HK-2 (cell line): Measurements from ENCODE around the gene BRPF1.
A peak's percentile ranks its signal among the peaks of the same experiment; 100 is the strongest.
"Not testable (repeated sequence)": the region's sequence is repeated elsewhere in the genome, so short reads cannot be mapped to it uniquely, and the experiment has no call there.

ENCODE experiments used
- DNase-seq: peaks from one replicate; pipeline ENCODE4 v3.0.0-alpha.2; 2018; ENCODE audit not compliant: unreplicated experiment

Gene BRPF1

DNA sequence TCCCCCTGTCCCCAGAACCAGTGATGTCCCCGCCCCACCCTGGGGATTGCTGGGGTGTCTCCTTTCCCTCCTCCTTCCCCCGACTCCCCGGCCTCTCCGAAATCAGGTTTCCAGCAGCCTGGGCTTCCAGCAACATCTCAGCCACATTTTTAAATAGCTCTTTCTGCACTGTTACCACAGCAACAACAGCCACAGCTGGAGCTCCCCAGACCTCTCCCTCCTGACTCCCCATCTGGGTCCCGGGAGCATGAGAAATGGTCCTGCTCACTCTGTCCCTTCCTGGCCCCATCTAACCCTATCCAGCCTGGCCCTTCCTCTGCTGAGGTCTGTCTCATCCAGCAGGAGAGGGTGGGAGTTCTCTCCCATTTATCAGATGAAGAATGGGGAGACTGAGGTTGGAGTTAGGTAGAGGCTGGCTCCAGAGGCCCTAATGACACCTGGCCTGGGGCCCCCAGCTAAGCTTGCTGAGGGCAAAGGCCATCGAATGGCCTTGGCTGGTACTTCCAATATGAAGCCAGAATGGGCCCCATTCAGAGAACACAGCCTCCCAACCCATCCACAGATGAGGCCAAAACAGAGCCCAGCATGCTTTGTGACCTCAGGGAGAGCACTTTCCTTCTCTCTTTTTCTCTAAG, 36.7 kb downstream of the BRPF1 start:
- no peak for DNase-seq

- DNase-seq, result no peak
Measured at GRCh38 chr3:9769012-9769411, 37.5 kb downstream of the BRPF1 start.

- DNase-seq, result peak; percentile 71
Measured at GRCh38 chr3:9769426-9770275, 38.1 kb downstream of the BRPF1 start, which contains the start of gene CAMK1. Gene CAMK1 (minus strand): TSS chr3:9769947. CDS start chr3:9767749, 2,198 bp downstream.

DNA sequence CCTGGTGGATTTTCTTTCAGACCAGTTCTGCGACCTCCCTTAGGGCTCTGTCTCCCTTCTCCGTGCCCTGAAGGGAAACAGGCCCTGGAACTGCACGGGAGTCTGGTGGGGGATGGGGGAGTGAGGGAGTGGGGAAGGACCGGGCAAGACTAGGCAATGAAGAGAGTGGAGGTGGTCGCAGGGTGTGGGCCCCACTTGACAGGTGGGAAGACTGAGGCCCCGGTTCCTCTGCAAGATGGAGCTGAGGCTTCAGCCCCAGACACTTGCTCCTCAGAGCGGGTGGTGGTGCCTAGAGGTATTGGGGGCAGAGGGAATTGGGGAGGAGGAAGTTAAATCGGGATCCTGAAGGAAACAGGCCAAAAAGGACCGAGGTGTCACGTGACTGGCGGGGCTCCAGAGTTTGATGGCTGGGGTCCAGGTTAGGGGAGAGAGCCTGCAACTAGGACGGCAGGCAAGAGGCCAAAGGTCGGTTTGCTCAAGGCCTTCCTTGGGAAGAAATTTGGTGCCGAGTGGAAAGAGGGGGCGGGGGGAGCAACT, 38.8 kb downstream of the BRPF1 start:
- DNase-seq, result no peak

DNA sequence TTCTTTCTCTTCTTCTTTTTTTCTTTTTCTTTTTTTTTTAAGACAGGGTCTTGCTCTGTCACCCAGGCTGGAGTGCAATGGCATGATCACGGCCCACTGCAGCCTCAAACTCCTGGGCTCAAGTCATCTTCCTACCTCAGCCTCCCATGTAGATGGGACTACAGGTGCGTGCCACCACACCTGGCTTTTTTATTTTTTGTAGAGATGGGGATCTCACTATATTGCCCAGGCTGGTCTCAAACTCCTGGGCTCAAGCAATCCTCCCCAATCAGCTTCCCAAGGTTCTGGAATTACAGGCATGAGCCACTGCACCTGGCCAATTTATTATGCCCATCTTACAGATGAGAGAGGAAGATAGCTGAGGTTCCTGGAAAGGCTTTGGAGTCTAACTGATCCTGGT, 39.5 kb downstream of the BRPF1 start:
- DNase-seq, result not testable (repeated sequence)

GRCh38 chr3:9776896-9777693, 45.6 kb downstream of the BRPF1 start:
- DNase-seq, result no peak

DNA sequence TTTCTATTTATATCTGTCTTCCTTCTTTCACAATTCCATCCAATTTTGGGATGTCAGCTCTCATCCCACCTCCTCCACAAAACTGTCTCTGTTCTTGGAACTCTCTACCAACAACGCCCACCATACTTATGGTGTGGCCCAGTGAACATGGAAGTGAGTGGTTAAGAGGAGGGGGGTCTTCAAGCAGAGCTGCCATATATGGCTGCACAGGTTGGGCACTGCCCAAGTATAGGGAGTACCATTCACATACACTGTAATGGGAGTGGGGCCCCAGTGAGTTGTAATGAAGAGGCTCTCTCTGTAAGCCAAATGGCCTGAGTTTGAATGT, 46.1 kb downstream of the BRPF1 start:
- no peak for DNase-seq

GRCh38 chr3:9778143-9779074, 46.9 kb downstream of the BRPF1 start:
- no peak for DNase-seq

- DNase-seq, result no peak
Measured at GRCh38 chr3:9779075-9779593, 47.6 kb downstream of the BRPF1 start.

DNA sequence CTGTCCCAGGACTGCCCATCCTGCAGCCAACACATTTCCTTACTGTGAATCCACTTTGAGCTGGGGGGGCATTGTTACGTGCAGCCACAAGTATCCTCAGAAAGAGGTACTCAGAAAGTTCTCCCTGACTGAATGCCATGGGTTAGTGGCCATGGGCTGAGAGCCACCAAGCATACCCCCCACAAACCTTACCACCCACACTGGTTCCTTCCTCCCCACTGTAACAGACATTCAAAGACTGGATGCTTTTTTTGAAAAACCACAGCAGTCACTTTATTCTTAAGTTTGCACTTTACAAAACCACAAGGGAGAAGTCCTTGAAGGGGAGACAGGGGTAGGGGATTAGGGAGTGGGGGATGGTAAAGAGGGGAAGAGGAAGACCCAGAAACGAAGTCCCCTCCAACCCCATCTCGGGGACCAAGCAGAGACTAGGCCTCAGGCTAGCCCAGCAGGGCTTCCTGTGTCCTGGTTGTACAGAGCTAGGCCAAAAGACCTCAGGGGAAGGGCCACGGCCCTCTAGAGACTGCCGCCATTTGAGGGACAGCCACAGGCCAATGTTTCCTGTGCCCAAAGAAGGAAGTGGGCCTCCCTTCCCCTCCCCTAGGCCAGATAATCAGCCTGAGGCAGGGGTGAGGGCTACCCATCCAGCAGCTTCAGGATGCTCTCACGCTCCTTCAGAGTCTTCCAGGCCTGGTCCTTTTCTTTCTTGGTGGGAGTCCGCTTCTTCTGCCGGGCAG, 48.4 kb downstream of the BRPF1 start:
- peak; percentile 78 for DNase-seq

DNA sequence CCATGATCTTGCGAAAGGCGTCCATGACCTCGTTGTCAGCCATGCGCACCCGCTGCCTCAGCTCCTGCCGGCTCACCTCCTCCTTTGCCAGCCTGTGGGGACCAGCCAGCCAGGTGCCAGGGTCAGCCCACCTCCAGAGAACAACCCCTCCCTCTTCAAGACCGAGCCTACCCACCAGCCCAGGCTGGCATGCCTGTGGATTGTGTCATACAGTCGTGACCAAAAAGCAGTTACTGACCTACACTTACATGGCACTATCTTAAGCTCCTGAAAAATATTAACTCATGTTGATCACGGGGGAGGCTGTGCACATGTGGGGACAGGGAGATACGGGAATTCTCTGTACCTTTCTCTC, 48.9 kb downstream of the BRPF1 start:
- no peak for DNase-seq

DNA sequence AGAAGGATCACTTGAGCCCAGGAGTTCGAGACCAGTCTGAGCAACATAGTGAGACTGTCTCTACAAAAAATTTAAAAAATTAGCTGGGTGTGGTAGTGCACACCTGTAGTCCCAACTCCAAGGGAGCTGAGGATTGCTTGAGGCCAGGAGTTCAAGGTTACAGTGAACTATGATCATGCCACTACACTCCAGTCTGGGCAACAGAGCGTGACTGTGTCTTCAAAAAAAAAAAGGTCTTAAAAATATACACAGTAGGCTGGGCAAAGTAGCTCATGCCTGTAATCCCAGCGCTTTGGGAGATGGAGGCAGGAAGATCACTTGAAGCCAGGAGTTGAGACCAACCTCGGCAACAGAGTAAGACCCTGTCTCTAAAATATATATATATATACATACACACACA, 49.4 kb downstream of the BRPF1 start:
- no peak for DNase-seq

DNA sequence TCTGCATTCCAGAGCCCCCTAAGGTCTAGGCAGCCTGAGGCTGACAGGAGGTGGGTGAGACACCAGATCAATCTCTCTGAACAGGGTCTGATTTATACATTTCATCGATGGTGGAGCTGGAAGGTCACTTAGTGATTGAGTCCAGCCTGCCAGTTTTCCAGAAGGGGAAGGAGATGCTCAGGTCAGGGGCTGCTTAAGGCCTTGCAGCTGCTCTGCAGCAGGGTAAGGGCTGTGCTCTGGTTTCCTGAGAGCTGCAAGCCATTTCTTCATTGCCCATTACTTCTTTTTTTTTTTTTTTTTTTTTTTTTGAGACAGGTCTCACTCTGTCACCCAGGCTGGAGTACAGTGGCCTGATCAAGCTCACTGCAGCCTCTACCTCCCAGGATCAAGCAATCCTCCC, 50.0 kb downstream of the BRPF1 start:
- no peak for DNase-seq

GRCh38 chr3:9781978-9782603, 50.6 kb downstream of the BRPF1 start:
- DNase-seq, result no peak

- DNase-seq, result no peak
Measured at GRCh38 chr3:9782770-9783169, 51.2 kb downstream of the BRPF1 start.

DNA sequence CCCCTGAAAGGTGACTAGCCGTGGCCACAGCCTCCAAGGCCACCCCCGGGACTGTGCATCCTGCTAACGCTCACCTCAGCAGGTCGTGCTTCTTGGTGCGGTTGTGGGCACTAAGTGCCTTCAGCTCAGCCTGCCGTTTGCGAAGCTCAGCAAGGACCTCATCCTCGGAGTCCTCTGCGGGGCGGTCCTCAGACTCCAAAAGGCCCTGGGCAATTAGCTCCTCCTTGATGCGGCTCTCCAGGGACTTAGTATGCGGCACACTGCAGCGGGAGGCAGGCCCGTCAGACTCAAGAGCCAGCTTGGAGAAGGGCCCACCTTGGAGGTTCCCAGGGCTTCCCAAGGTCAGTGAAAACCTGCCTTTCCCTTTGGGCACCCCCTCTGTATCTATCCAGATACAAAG, 52.4 kb downstream of the BRPF1 start:
- DNase-seq, result no peak

- DNase-seq, result no peak
Measured at GRCh38 chr3:9784965-9785364, 53.4 kb downstream of the BRPF1 start.

DNA sequence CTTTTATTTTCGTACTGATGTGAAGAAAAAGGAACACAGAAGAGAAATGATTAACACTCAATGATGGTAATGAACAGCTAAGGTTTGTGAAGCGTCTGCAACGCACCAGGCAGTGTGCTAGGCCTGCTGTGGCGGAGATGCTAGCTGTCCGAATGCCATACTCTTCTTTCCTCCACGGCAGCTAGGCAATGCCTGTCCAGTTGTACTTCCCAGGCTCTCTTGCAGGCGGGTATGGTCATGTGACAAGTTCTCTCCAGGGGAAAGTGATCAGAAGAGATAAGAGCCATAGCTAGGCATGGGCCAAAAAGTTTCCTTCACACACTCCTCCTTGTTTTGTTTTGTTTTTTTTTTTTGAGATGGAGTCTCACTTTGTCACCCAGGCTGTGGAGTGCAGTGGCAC, 54.1 kb downstream of the BRPF1 start:
- DNase-seq, result no peak

- no peak for DNase-seq
Measured at GRCh38 chr3:9786209-9786739, 54.7 kb downstream of the BRPF1 start.
